H1 (cell line): ENCODE data around the gene RADIL. TPM values are rescaled to one million over a fixed set of nuclear protein-coding genes. Genes with fewer than 3 reads are reported as not detected.
A peak's percentile ranks its signal among the peaks of the same experiment; 100 is the strongest.

Experiments used
- CTCF ChIA-PET: fragments of 300-600 bp; sonication (Branson Sonifier 250); formaldehyde crosslinking; loops from one replicate; lab custom pipeline; 2021; ENCODE audit not compliant: partially characterized antibody; lab: Charles Lee
- POLR2A ChIA-PET: fragments of 300-600 bp; sonication (Branson Sonifier 250); formaldehyde crosslinking; loops from one replicate; lab custom pipeline; 2021; ENCODE audit warnings: inconsistent platforms; ENCODE audit not compliant: partially characterized antibody; lab: Charles Lee
- DNase-seq, 2 experiments: peaks; one replicate each; pipeline versions ENCODE4 v3.0.0 to v3.0.0-alpha.2; 2010 to 2022; ENCODE audit warnings: low spot score in 2 of 2, low read depth in 1 of 2, mixed read lengths in 1 of 2
- FAIRE-seq: peaks from 2 replicates; lab custom pipeline; 2011; peaks lifted over from hg19 to GRCh38; lab: Jason Lieb, UNC
- H2AFZ ChIP-seq: 2 replicates; pipeline ENCODE4 v1.8.1; 2012; ENCODE audit warnings: low read length, inconsistent platforms
- H2AK5ac ChIP-seq: 2 replicates; pipeline ENCODE4 v1.6.1; 2013; ENCODE audit warnings: low read depth, low read length
- H2BK120ac ChIP-seq: replicated peaks from 2 replicates; pipeline ENCODE3; 2013; ENCODE audit warnings: low read depth, low read length, inconsistent platforms
- H2BK12ac ChIP-seq: 2 replicates; pipeline ENCODE4 v1.6.1; 2013; ENCODE audit warnings: low read depth, low read length
- H2BK15ac ChIP-seq: 2 replicates; pipeline ENCODE4 v1.6.1; 2013; ENCODE audit warnings: low read length
- H2BK20ac ChIP-seq: 2 replicates; pipeline ENCODE4 v1.6.1; 2013; ENCODE audit warnings: low read length
- H2BK5ac ChIP-seq: 2 replicates; pipeline ENCODE4 v1.6.1; 2013; ENCODE audit warnings: low read depth, low read length
- H3K14ac ChIP-seq: 2 replicates; pipeline ENCODE4 v1.6.1; 2013; ENCODE audit warnings: inconsistent platforms; ENCODE audit not compliant: insufficient read length
- H3K18ac ChIP-seq: 2 replicates; pipeline ENCODE4 v1.6.1; 2013; ENCODE audit warnings: low read length; ENCODE audit errors: extremely low read depth
- H3K23ac ChIP-seq: 2 replicates; pipeline ENCODE4 v1.6.1; 2013; ENCODE audit warnings: inconsistent platforms; ENCODE audit not compliant: insufficient read length
- H3K23me2 ChIP-seq: 2 replicates; pipeline ENCODE4 v1.6.1; 2013; ENCODE audit warnings: low read depth, low read length
- H3K27ac ChIP-seq: 2 replicates; pipeline ENCODE4 v1.6.1; 2011; ENCODE audit warnings: low read depth, low read length, inconsistent platforms
- H3K27me3 ChIP-seq, 4 experiments: replicated peaks in 1 of 4; 1 replicate in 1 of 4; 2 replicates in 3 of 4; pipeline versions ENCODE4 v1.6.1 to v1.8.1; 2011 to 2013; ENCODE audit warnings: low read length in 3 of 4, mild to moderate bottlenecking in 3 of 4, inconsistent platforms in 2 of 4, mixed read lengths in 2 of 4, moderate library complexity in 1 of 4; ENCODE audit not compliant: control insufficient read depth in 3 of 4, insufficient read depth in 3 of 4; ENCODE audit errors: extremely low read depth in 1 of 4
- H3K36me3 ChIP-seq, 4 experiments: 2 replicates each; pipeline versions ENCODE4 v1.6.1 to v1.8.1; 2011 to 2013; ENCODE audit warnings: mild to moderate bottlenecking in 4 of 4, low read length in 3 of 4, moderate library complexity in 2 of 4, control low read depth in 1 of 4, inconsistent platforms in 1 of 4; ENCODE audit not compliant: insufficient read depth in 4 of 4, control insufficient read depth in 2 of 4
- H3K4ac ChIP-seq: replicated peaks from 2 replicates; pipeline ENCODE3; 2013; ENCODE audit warnings: low read length, low read depth, mixed read lengths, inconsistent platforms; ENCODE audit not compliant: insufficient read length
- H3K4me1 ChIP-seq, 4 experiments: replicated peaks in 1 of 4; 1 replicate in 1 of 4; 2 replicates in 3 of 4; pipeline versions ENCODE4 v1.6.1 to v1.8.1; 2011 to 2013; ENCODE audit warnings: low read length in 3 of 4, inconsistent platforms in 2 of 4, mixed read lengths in 1 of 4; ENCODE audit not compliant: insufficient read depth in 4 of 4, control insufficient read depth in 3 of 4
- H3K4me2 ChIP-seq, 2 experiments: 2 replicates each; pipeline versions ENCODE4 v1.6.1 to v1.8.1; 2011 to 2013; ENCODE audit warnings: low read depth in 2 of 2, low read length in 2 of 2, control low read depth in 1 of 2, inconsistent platforms in 1 of 2, mild to moderate bottlenecking in 1 of 2; ENCODE audit not compliant: insufficient read depth in 1 of 2
- H3K4me3 ChIP-seq, 4 experiments: fragments of 200-600, 300-600 bp in 1 of 4; sonication (generic), shearing (Covaris generic), sonication (Bioruptor Twin) in 1 of 4; 2 replicates each; pipeline versions ENCODE4 v1.5.1 to v1.8.1; 2011 to 2016; ENCODE audit warnings: low read length in 4 of 4, low read depth in 3 of 4, control low read depth in 2 of 4, inconsistent platforms in 2 of 4, mild to moderate bottlenecking in 2 of 4, mixed read lengths in 1 of 4, moderate library complexity in 1 of 4; ENCODE audit not compliant: insufficient read depth in 2 of 4; ENCODE audit errors: extremely low read depth in 1 of 4
- H3K56ac ChIP-seq: replicated peaks from 2 replicates; pipeline ENCODE3; 2013; ENCODE audit warnings: low read depth, mild to moderate bottlenecking, mixed read lengths, low read length, inconsistent platforms; ENCODE audit not compliant: insufficient read length
- H3K79me1 ChIP-seq: 2 replicates; pipeline ENCODE4 v1.6.1; 2013; ENCODE audit warnings: low read depth, low read length, control low read depth
- H3K79me2 ChIP-seq, 2 experiments: 2 replicates each; pipeline versions ENCODE4 v1.6.1 to v1.8.1; 2012 to 2013; ENCODE audit warnings: low read length in 2 of 2, mild to moderate bottlenecking in 2 of 2, inconsistent platforms in 1 of 2; ENCODE audit not compliant: insufficient read depth in 2 of 2, control insufficient read depth in 1 of 2
- H3K9ac ChIP-seq, 4 experiments: replicated peaks in 1 of 4; 1 replicate in 1 of 4; 2 replicates in 3 of 4; pipeline versions ENCODE4 v1.6.1 to v1.8.1; 2011 to 2013; ENCODE audit warnings: low read depth in 3 of 4, low read length in 3 of 4, control low read depth in 2 of 4, mild to moderate bottlenecking in 2 of 4, moderate library complexity in 2 of 4, inconsistent platforms in 1 of 4; ENCODE audit errors: extremely low read depth in 1 of 4
- H3K9me3 ChIP-seq, 2 experiments: 2 replicates each; pipeline versions ENCODE4 v1.6.1 to v1.8.1; 2012 to 2013; ENCODE audit warnings: mild to moderate bottlenecking in 2 of 2, moderate library complexity in 2 of 2, control low read depth in 1 of 2, inconsistent platforms in 1 of 2, low read depth in 1 of 2, low read length in 1 of 2, mixed read lengths in 1 of 2; ENCODE audit not compliant: insufficient read depth in 2 of 2
- H4K20me1 ChIP-seq, 2 experiments: replicated peaks in 1 of 2; 2 replicates each; pipeline versions ENCODE3 to v1.8.1; 2011 to 2013; ENCODE audit warnings: inconsistent platforms in 2 of 2, low read length in 2 of 2, mild to moderate bottlenecking in 1 of 2; ENCODE audit not compliant: insufficient read depth in 2 of 2, control insufficient read depth in 1 of 2
- H4K5ac ChIP-seq: 2 replicates; pipeline ENCODE4 v1.6.1; 2013; ENCODE audit warnings: low read length, low read depth, mixed read lengths, inconsistent platforms; ENCODE audit not compliant: insufficient read length
- H4K8ac ChIP-seq: 2 replicates; pipeline ENCODE4 v1.8.0; 2013; ENCODE audit warnings: mild to moderate bottlenecking, moderate library complexity, low read length, inconsistent platforms; ENCODE audit not compliant: insufficient read depth; ENCODE audit errors: extremely low read depth
- H4K91ac ChIP-seq: replicated peaks from 2 replicates; pipeline ENCODE3; 2013; ENCODE audit warnings: low read length, mixed read lengths, inconsistent platforms; ENCODE audit not compliant: insufficient read length
- HDAC2 ChIP-seq, 2 experiments: fragments of 300-600 bp in 1 of 2; sonication (generic) in 1 of 2; IDR thresholded peaks; 2 replicates each; pipeline ENCODE4 v1.6.1; 2011 to 2012; ENCODE audit warnings: low read depth in 2 of 2, low read length in 2 of 2, mild to moderate bottlenecking in 2 of 2, moderate library complexity in 2 of 2, borderline replicate concordance in 1 of 2, inconsistent platforms in 1 of 2
- WGBS, 2 experiments: shearing (Covaris generic) in 1 of 2; methylation state at CpG; one replicate each; pipeline versions ENCODE4 v1.1.6 to v1.1.7; 2013 to 2015; ENCODE audit warnings: low lambda C conversion rate in 2 of 2, mixed read lengths in 2 of 2, inconsistent platforms in 1 of 2, low coverage in 1 of 2, missing lambda C conversion rate in 1 of 2; ENCODE audit not compliant: insufficient replicate concordance in 2 of 2, insufficient coverage in 1 of 2, insufficient read length in 1 of 2; ENCODE audit errors: extremely low coverage in 1 of 2, missing lambda C conversion rate in 1 of 2; 5-methylcytosine and 5-hydroxymethylcytosine counted together
- polyA plus RNA-seq, 7 experiments: library from polyadenylated mRNA; depleted of rRNA in 3 of 7; stranded (reverse) in 5 of 7; unstranded in 2 of 7; fragments of >200 nt in 5 of 7; fragments of 200-250 nt in 2 of 7; gene quantifications; 1 replicate in 5 of 7; 2 replicates in 1 of 7; 4 replicates in 1 of 7; pipeline versions ENCODE4 v1.2.1 to v1.2.3, GENCODE V29; 2011 to 2013; ENCODE audit warnings: missing spikeins in 2 of 7, mixed read lengths in 2 of 7
- total RNA-seq: library from RNA; stranded (reverse); fragmentation: NEBNext Ultra II Directional; extraction: Animal tissue kit (Norgen Biotek cat#: 25700); gene quantifications from 2 replicates; pipeline ENCODE4 v1.2.1, GENCODE V29; 2021
- TF ChIP-seq, protein P1 (sequence below): IDR thresholded peaks from 2 replicates; pipeline ENCODE4 v1.6.1; 2012; ENCODE audit warnings: inconsistent platforms

Gene RADIL
- total and polyA plus RNA-seq, 2 of the 8 experiments (the other 6 are each of a cell fraction or from before 2014, with no cell fraction given): 5.0 to 5.4 TPM

DNA sequence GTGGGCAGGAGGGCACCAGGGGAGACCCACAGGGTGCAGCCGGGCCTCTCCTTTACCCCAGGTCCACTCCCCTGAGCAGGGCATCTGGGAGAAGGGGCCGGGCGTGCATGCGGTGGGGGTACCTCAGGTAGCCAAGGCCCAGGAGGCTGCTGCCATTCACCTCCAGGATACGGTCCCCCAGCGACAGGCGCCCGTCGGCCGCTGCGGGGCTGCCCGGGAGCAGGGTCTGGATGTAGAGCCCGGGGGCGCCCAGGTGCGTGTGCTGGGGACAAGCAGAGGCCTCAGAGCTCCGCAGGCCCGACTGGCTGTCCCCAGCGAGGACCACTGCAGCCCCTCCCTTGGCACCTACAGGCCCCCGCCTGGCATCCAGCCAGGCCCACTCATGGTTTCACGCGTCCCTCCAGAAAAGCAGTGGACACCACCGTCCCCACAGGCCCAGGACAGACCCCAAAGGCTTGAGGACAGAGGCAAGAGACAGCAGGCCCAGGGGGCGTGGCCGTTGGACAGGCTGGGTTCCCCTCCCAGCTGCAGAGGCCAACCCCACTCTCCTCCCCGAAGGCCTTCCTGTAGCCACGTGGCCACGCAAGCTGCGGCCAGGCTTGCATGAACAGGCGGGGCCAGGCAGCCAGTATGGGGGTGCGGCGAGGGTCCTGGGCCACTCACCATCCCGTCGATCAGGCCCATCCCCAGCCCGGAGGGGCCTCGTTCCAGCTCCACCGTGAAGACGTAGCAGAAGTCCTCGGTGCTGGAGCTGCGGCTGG lies 83.8 kb downstream of the RADIL start:
- no peaks in the 10 kb centered on the region for H3K23me2 ChIP-seq
- no peak overlapping the region for H2BK12ac ChIP-seq
- H3K79me2 ChIP-seq: no peaks in the 10 kb centered on the region
- H3K36me3 ChIP-seq: no peaks in the 10 kb centered on the region
- no peak overlapping the region for H4K91ac ChIP-seq
- ChIA-PET CTCF (interaction anchor here (0.6 to 8.0 kb wide), 16 partner anchors 8 to 349 kb away, joined by 3 to 65 read pairs (median 5); partner anchors contain the start of gene RADIL), POLR2A (interaction anchor here (0.7 to 1.0 kb wide), 3 partner anchors 10 to 18 kb away, joined by 3 to 4 read pairs (median 3); no protein-coding TSS in a partner anchor)
- H4K20me1 ChIP-seq: no peaks in the 10 kb centered on the region
- no peak overlapping the region for H2BK20ac ChIP-seq
- H3K23ac ChIP-seq: no peak overlapping the region
- H4K8ac ChIP-seq: no peak overlapping the region; the same call in 1 of the 2 replicates
- H2BK15ac ChIP-seq: no peak overlapping the region
- H3K9me3 ChIP-seq: no peaks in the 10 kb centered on the region
- no peak overlapping the region for H3K27ac ChIP-seq
- TF ChIP-seq HDAC2 (IDR thresholded peaks at IDR 0.05; ENCODE audit: borderline replicate concordance in 1 of 2, low read depth in 2 of 2, low read length in 2 of 2): no peak
- TF ChIP-seq, protein P1, sequence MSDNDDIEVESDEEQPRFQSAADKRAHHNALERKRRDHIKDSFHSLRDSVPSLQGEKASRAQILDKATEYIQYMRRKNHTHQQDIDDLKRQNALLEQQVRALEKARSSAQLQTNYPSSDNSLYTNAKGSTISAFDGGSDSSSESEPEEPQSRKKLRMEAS: peak; percentile 47
- FAIRE-seq (no peak), DNase-seq (no peak)
- H3K4me3 ChIP-seq: no peak overlapping the region
- H2AK5ac ChIP-seq: no peak overlapping the region
- no peak overlapping the region for H3K56ac ChIP-seq
- WGBS, 2 experiments: 95% methylated on average over 25 of the region's 39 CpGs; no CpG with 5 or more reads in 1 of the 2 experiments
- no peak overlapping the region for H2BK120ac ChIP-seq
- H3K18ac ChIP-seq: no peak overlapping the region
- no peak overlapping the region for H3K4ac ChIP-seq
- H3K4me1 ChIP-seq: peaks cover 0 to 7% (median 0%) of the 10 kb centered on the region in 4 experiments; a peak in 1 of 7 replicates
- H3K79me1 ChIP-seq: no peaks in the 10 kb centered on the region
- no peaks in the 10 kb centered on the region for H3K27me3 ChIP-seq
- H2AFZ ChIP-seq: no peak overlapping the region
- H4K5ac ChIP-seq: no peak overlapping the region
- H3K14ac ChIP-seq: no peak overlapping the region
- H3K9ac ChIP-seq: no peak overlapping the region
- H2BK5ac ChIP-seq: no peak overlapping the region
- H3K4me2 ChIP-seq: no peak overlapping the region
